Kidney (tissue), 14 donors: ENCODE results near the gene ITGBL1. TPM values are rescaled to one million over a fixed set of nuclear protein-coding genes. Genes with fewer than 3 reads are reported as not detected.

Source experiments
- DNase-seq, 5 donors: peaks; one replicate each; pipeline ENCODE4 v3.0.0-alpha.2; 2013 to 2020
- FAIRE-seq: peaks from 2 replicates; lab custom pipeline; 2012; peaks lifted over from hg19 to GRCh38; lab: Jason Lieb, UNC
- H3K27ac ChIP-seq, 2 donors: one replicate each; pipeline ENCODE4 v1.7.0; 2013; ENCODE audit warnings: low read depth in 2 of 2, low read length in 2 of 2, inconsistent platforms in 1 of 2
- H3K27me3 ChIP-seq: one replicate; pipeline ENCODE4 v1.7.1; 2013; ENCODE audit warnings: low read length, inconsistent platforms; ENCODE audit not compliant: control insufficient read depth, insufficient read depth
- H3K36me3 ChIP-seq, 3 donors: one replicate each; pipeline versions ENCODE4 v1.7.0 to v1.7.1; 2013; ENCODE audit warnings: low read length in 3 of 3, control low read depth in 1 of 3, inconsistent platforms in 1 of 3; ENCODE audit not compliant: insufficient read depth in 3 of 3, control insufficient read depth in 2 of 3
- H3K4me1 ChIP-seq, 3 donors: one replicate each; pipeline versions ENCODE4 v1.7.0 to v1.7.1; 2013; ENCODE audit warnings: low read length in 3 of 3, inconsistent platforms in 1 of 3, low read depth in 1 of 3; ENCODE audit not compliant: control insufficient read depth in 2 of 3, insufficient read depth in 2 of 3
- H3K4me3 ChIP-seq, 3 donors: one replicate each; pipeline versions ENCODE4 v1.7.0 to v1.8.1; 2013; ENCODE audit warnings: low read length in 3 of 3, control low read depth in 1 of 3, inconsistent platforms in 1 of 3
- H3K9ac ChIP-seq, 3 donors: one replicate each; pipeline versions ENCODE4 v1.7.0 to v1.7.1; 2013; ENCODE audit warnings: low read length in 3 of 3, control low read depth in 1 of 3, inconsistent platforms in 1 of 3
- H3K9me3 ChIP-seq, 3 donors: one replicate each; pipeline versions ENCODE4 v1.7.0 to v1.7.1; 2013; ENCODE audit warnings: low read length in 3 of 3, control low read depth in 1 of 3, inconsistent platforms in 1 of 3; ENCODE audit not compliant: control insufficient read depth in 2 of 3, insufficient read depth in 1 of 3
- intact Hi-C: fragments of 100-400 bp; cut with DNase I; formaldehyde crosslinking; loops from one replicate; pipeline ENCODE4 v1.11.1; 2022
- polyA plus RNA-seq: library from polyadenylated mRNA; stranded (reverse); fragments of 350-450 nt; fragmentation: Illumina TruSeq; extraction: RNeasy Lipid Tissue Mini Kit (QIAGEN cat#74804); gene quantifications from one replicate; pipeline ENCODE4 v1.2.3, GENCODE V29; 2014; ENCODE audit warnings: low read depth, low replicate concordance; ENCODE audit not compliant: insufficient read depth
- total RNA-seq: library from RNA; stranded (reverse); fragmentation: NEBNext Ultra II Directional; extraction: Animal tissue kit (Norgen Biotek cat#: 25700); gene quantifications from one replicate; pipeline ENCODE4 v1.2.1, GENCODE V29; 2021
- TF ChIP-seq, protein P1 (sequence below): IDR thresholded peaks from 3 replicates; pipeline ENCODE4 v1.5.1; 2012; ENCODE audit warnings: mild to moderate bottlenecking, moderate library complexity, borderline replicate concordance; ENCODE audit not compliant: insufficient read depth; ENCODE audit errors: extremely low read depth
- donor health status: control.
- donor health status: control.
- donor health status: control.
- donor health status: control.
- donor health status: control.
- donor health status: DM: yes; HTN: yes; CAD: no.
- donor health status: Normal renal cell carcinoma (clear cell type).

The ITGBL1 gene
- total and polyA plus RNA-seq, 2 donors from 2014 or later, result 1.4 to 7.7 TPM

GRCh38 chr13:101645871-101646270 lies 193.4 kb downstream of the ITGBL1 start:
- TF ChIP-seq, protein P1, sequence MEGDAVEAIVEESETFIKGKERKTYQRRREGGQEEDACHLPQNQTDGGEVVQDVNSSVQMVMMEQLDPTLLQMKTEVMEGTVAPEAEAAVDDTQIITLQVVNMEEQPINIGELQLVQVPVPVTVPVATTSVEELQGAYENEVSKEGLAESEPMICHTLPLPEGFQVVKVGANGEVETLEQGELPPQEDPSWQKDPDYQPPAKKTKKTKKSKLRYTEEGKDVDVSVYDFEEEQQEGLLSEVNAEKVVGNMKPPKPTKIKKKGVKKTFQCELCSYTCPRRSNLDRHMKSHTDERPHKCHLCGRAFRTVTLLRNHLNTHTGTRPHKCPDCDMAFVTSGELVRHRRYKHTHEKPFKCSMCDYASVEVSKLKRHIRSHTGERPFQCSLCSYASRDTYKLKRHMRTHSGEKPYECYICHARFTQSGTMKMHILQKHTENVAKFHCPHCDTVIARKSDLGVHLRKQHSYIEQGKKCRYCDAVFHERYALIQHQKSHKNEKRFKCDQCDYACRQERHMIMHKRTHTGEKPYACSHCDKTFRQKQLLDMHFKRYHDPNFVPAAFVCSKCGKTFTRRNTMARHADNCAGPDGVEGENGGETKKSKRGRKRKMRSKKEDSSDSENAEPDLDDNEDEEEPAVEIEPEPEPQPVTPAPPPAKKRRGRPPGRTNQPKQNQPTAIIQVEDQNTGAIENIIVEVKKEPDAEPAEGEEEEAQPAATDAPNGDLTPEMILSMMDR, result no peak
- Histone ChIP-seq H3K4me1 (no peaks in the 10 kb centered on the region), H3K36me3 (no peaks in the 10 kb centered on the region), H3K4me3 (no peak overlapping the region), H3K27me3 (no peaks in the 10 kb centered on the region), H3K9ac (no peak overlapping the region), H3K27ac (no peak overlapping the region), H3K9me3 (no peaks in the 10 kb centered on the region)
- FAIRE-seq (no peak), DNase-seq (peak in 2 of 5 donors; percentile 53 to 65)
- intact Hi-C loops, result no loop called here

DNA sequence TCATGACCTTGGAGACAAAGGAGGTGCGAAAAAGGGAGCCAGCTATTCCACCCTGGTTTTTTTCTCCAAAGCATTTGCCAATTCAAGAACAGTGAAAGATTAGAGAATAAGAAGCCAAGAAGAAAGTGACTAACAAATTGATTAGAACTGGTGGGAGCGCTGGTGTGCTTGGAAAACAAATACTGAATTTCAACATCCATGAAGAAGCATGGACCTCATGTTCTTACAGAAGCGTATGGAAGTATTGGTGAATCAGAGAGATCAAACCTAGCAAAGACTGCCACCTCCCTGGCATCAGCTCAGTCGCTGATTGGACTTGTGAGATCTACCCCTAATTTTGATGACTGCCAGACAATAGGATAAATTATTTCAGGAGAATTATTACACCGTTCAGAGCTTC lies 195.3 kb downstream of the ITGBL1 start:
- no peaks in the 10 kb centered on the region for H3K27me3 ChIP-seq
- FAIRE-seq (no peak), DNase-seq (no peak)
- no peak overlapping the region for H3K9ac ChIP-seq
- TF ChIP-seq, protein P1, result no peak
- no peak overlapping the region for H3K27ac ChIP-seq
- H3K4me1 ChIP-seq, result no peaks in the 10 kb centered on the region
- intact Hi-C loops, result no loop called here
- H3K9me3 ChIP-seq, result no peaks in the 10 kb centered on the region
- no peaks in the 10 kb centered on the region for H3K36me3 ChIP-seq
- H3K4me3 ChIP-seq, result no peak overlapping the region

GRCh38 chr13:101648766-101649487 lies 196.5 kb downstream of the ITGBL1 start:
- H3K36me3 ChIP-seq, result no peaks in the 10 kb centered on the region
- DNase-seq (no peak), FAIRE-seq (no peak)
- H3K4me1 ChIP-seq, result no peaks in the 10 kb centered on the region
- no peaks in the 10 kb centered on the region for H3K27me3 ChIP-seq
- no peak overlapping the region for H3K4me3 ChIP-seq
- TF ChIP-seq, protein P1, result no peak
- intact Hi-C loops, result no loop called here
- H3K9me3 ChIP-seq, result no peaks in the 10 kb centered on the region
- no peak overlapping the region for H3K27ac ChIP-seq
- H3K9ac ChIP-seq, result no peak overlapping the region
